ENCODE data around the gene PRR9.
A peak's percentile ranks its signal among the peaks of the same experiment; 100 is the strongest.
"Not testable (repeated sequence)": the region's sequence is repeated elsewhere in the genome, so short reads cannot be mapped to it uniquely, and the experiment has no call there.

The PRR9 gene

GRCh38 chr1:153217744-153218416, 496 bp downstream of the PRR9 start:
- Histone ChIP-seq H3K23ac (ENCODE audit: low read length in 2 of 2) (no peak overlapping the region), H3K4ac (ENCODE audit: low read depth in 1 of 2, low read length in 2 of 2) (no peak overlapping the region), H3K9ac (ENCODE audit: low read length) (no peak overlapping the region), H2AFZ (ENCODE audit: low read depth, low read length) (no peak overlapping the region), H2BK120ac (ENCODE audit: low read depth, low read length) (no peak overlapping the region), H3K27ac (ENCODE audit: low read length, poor library complexity, severe bottlenecking) (no peak overlapping the region), H2BK12ac (ENCODE audit: low read length in 2 of 2) (no peak overlapping the region), H3K18ac (ENCODE audit: low read depth in 1 of 2, low read length in 2 of 2) (no peak overlapping the region), H4K8ac (ENCODE audit: low read length) (no peak overlapping the region), H3K4me1 (ENCODE audit: control insufficient read depth, insufficient read depth, low read depth, low read length) (no peaks in the 10 kb centered on the region), H3K9me3 (ENCODE audit: control insufficient read depth, low read length) (no peaks in the 10 kb centered on the region), H3K14ac (ENCODE audit: low read length in 2 of 2) (no peak overlapping the region), H3K27me3 (ENCODE audit: control insufficient read depth in 1 of 2, insufficient read depth in 1 of 2, low read length in 2 of 2) (peaks cover 8 to 10% of the 10 kb centered on the region in 2 experiments), H4K91ac (ENCODE audit: low read length) (no peak overlapping the region), H3K79me1 (replicated peaks; ENCODE audit: low read length, poor library complexity, severe bottlenecking) (no peaks in the 10 kb centered on the region), H2AK5ac (ENCODE audit: low read length, severe bottlenecking) (no peak overlapping the region), H2BK15ac (ENCODE audit: low read depth, poor library complexity, severe bottlenecking) (no peak overlapping the region), H2BK5ac (ENCODE audit: low read depth, low read length, poor library complexity, severe bottlenecking) (no peak overlapping the region), H3K36me3 (ENCODE audit: control insufficient read depth in 1 of 2, insufficient read depth in 2 of 2, low read depth in 1 of 2, low read length in 2 of 2) (no peaks in the 10 kb centered on the region), H3K4me3 (ENCODE audit: insufficient read depth in 1 of 2, low read depth in 1 of 2, low read length in 2 of 2) (no peak overlapping the region), H3K4me2 (ENCODE audit: low read length, poor library complexity, severe bottlenecking) (no peak overlapping the region)
- DNase-seq, result no peak
- 2% methylated on average over 2 of the region's 2 CpGs for WGBS

GRCh38 chr1:153220606-153221303, 3.4 kb downstream of the PRR9 start:
- H2AFZ ChIP-seq (ENCODE audit: low read depth, low read length), result no peak overlapping the region
- H2AK5ac ChIP-seq (ENCODE audit: low read length, severe bottlenecking), result no peak overlapping the region
- H2BK15ac ChIP-seq (ENCODE audit: low read depth, poor library complexity, severe bottlenecking), result no peak overlapping the region
- no peak overlapping the region for H2BK120ac ChIP-seq (ENCODE audit: low read depth, low read length)
- no peak overlapping the region for H4K8ac ChIP-seq (ENCODE audit: low read length)
- no peak overlapping the region for H3K4me2 ChIP-seq (ENCODE audit: low read length, poor library complexity, severe bottlenecking)
- no peak overlapping the region for H3K23ac ChIP-seq (ENCODE audit: low read length in 2 of 2)
- H3K9me3 ChIP-seq (ENCODE audit: control insufficient read depth, low read length), result no peaks in the 10 kb centered on the region
- H3K36me3 ChIP-seq (ENCODE audit: control insufficient read depth in 1 of 2, insufficient read depth in 2 of 2, low read depth in 1 of 2, low read length in 2 of 2), result no peaks in the 10 kb centered on the region
- no peak overlapping the region for H4K91ac ChIP-seq (ENCODE audit: low read length)
- H3K14ac ChIP-seq (ENCODE audit: low read length in 2 of 2), result no peak overlapping the region
- H3K4me3 ChIP-seq (ENCODE audit: insufficient read depth in 1 of 2, low read depth in 1 of 2, low read length in 2 of 2), result no peak overlapping the region
- no peaks in the 10 kb centered on the region for H3K4me1 ChIP-seq (ENCODE audit: control insufficient read depth, insufficient read depth, low read depth, low read length)
- no peak overlapping the region for H2BK12ac ChIP-seq (ENCODE audit: low read length in 2 of 2)
- H3K4ac ChIP-seq (ENCODE audit: low read depth in 1 of 2, low read length in 2 of 2), result no peak overlapping the region
- H2BK5ac ChIP-seq (ENCODE audit: low read depth, low read length, poor library complexity, severe bottlenecking), result no peak overlapping the region
- no peak overlapping the region for H3K9ac ChIP-seq (ENCODE audit: low read length)
- H3K27me3 ChIP-seq (ENCODE audit: control insufficient read depth in 1 of 2, insufficient read depth in 1 of 2, low read length in 2 of 2), result peaks cover 8 to 18% of the 10 kb centered on the region in 2 experiments
- DNase-seq, result no peak
- no peak overlapping the region for H3K18ac ChIP-seq (ENCODE audit: low read depth in 1 of 2, low read length in 2 of 2)
- H3K27ac ChIP-seq (ENCODE audit: low read length, poor library complexity, severe bottlenecking), result no peak overlapping the region
- WGBS, result 54% methylated on average over 6 of the region's 6 CpGs
- no peaks in the 10 kb centered on the region for H3K79me1 ChIP-seq (replicated peaks; ENCODE audit: low read length, poor library complexity, severe bottlenecking)

DNA sequence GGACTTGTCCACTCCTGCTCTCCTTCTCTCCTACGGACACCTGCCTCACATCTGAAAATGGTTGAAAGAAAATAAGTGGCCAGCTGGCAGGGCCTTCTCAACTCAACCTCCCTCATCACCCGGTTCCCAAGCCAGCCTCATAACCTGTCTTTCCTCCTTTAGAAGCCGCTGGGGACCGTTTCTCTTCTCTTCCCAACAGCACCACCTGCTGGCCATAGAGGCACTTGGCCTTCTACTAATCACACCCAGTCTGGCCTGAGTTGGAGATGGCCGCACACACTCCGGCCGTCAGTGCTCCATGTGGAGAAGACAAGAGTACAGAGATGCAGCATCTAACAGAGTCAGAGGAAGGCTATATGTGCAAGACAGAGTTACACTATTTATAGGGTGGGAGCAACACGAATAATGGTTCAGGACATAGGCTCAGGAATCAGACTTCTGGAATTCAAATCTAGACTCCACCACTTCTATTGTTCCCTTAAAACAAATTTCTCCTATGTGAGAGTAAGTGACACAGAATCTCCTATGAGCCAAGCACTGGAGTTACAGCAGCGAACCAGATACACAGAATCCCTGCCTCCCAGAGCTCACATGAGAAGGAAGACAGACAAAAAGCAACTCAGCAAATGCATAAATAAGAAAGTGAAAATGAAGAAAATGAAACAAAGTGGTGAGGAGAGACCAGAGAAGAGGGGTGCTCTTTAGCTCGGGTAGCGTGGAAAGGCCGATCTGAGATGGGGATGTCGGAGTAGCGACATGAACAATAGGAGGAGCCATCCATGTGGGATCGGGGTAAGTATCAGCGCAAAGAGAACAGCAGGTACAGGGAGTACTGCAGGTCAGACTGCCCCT, 5.9 kb downstream of the PRR9 start:
- H4K91ac ChIP-seq (ENCODE audit: low read length); H3K23ac ChIP-seq (ENCODE audit: low read length in 2 of 2); H2AFZ ChIP-seq (ENCODE audit: low read depth, low read length); H3K27ac ChIP-seq (ENCODE audit: low read length, poor library complexity, severe bottlenecking); H2AK5ac ChIP-seq (ENCODE audit: low read length, severe bottlenecking); H2BK12ac ChIP-seq (ENCODE audit: low read length in 2 of 2); H4K8ac ChIP-seq (ENCODE audit: low read length); H3K4ac ChIP-seq (ENCODE audit: low read depth in 1 of 2, low read length in 2 of 2); H2BK5ac ChIP-seq (ENCODE audit: low read depth, low read length, poor library complexity, severe bottlenecking); H3K18ac ChIP-seq (ENCODE audit: low read depth in 1 of 2, low read length in 2 of 2); H2BK120ac ChIP-seq (ENCODE audit: low read depth, low read length); H2BK15ac ChIP-seq (ENCODE audit: low read depth, poor library complexity, severe bottlenecking); H3K14ac ChIP-seq (ENCODE audit: low read length in 2 of 2); H3K9me3 ChIP-seq (ENCODE audit: control insufficient read depth, low read length); H3K4me2 ChIP-seq (ENCODE audit: low read length, poor library complexity, severe bottlenecking); H3K4me1 ChIP-seq (ENCODE audit: control insufficient read depth, insufficient read depth, low read depth, low read length); H3K79me1 ChIP-seq (replicated peaks; ENCODE audit: low read length, poor library complexity, severe bottlenecking); H3K4me3 ChIP-seq (ENCODE audit: insufficient read depth in 1 of 2, low read depth in 1 of 2, low read length in 2 of 2); H3K36me3 ChIP-seq (ENCODE audit: control insufficient read depth in 1 of 2, insufficient read depth in 2 of 2, low read depth in 1 of 2, low read length in 2 of 2): not testable (repeated sequence)
- peak; percentile 1 for DNase-seq
- H3K27me3 ChIP-seq (ENCODE audit: control insufficient read depth in 1 of 2, insufficient read depth in 1 of 2, low read length in 2 of 2), result peaks cover 8 to 24% of the 10 kb centered on the region in 2 experiments
- WGBS, result 54% methylated on average over 11 of the region's 16 CpGs
- H3K9ac ChIP-seq (ENCODE audit: low read length), result peak overlapping the region; percentile 0

- H3K27me3 ChIP-seq (ENCODE audit: control insufficient read depth in 1 of 2, insufficient read depth in 1 of 2, low read length in 2 of 2), result peaks cover 1 to 22% of the 10 kb centered on the region in 2 experiments
- no peak overlapping the region for H3K4me3 ChIP-seq (ENCODE audit: insufficient read depth in 1 of 2, low read depth in 1 of 2, low read length in 2 of 2)
- H3K23ac ChIP-seq (ENCODE audit: low read length in 2 of 2), result no peak overlapping the region
- no peak overlapping the region for H2AK5ac ChIP-seq (ENCODE audit: low read length, severe bottlenecking)
- H3K9me3 ChIP-seq (ENCODE audit: control insufficient read depth, low read length), result no peaks in the 10 kb centered on the region
- no peak overlapping the region for H2BK120ac ChIP-seq (ENCODE audit: low read depth, low read length)
- no peak for DNase-seq
- H3K9ac ChIP-seq (ENCODE audit: low read length), result no peak overlapping the region
- H2BK15ac ChIP-seq (ENCODE audit: low read depth, poor library complexity, severe bottlenecking), result no peak overlapping the region
- no peak overlapping the region for H3K27ac ChIP-seq (ENCODE audit: low read length, poor library complexity, severe bottlenecking)
- no peak overlapping the region for H3K14ac ChIP-seq (ENCODE audit: low read length in 2 of 2)
- no peak overlapping the region for H4K91ac ChIP-seq (ENCODE audit: low read length)
- H3K18ac ChIP-seq (ENCODE audit: low read depth in 1 of 2, low read length in 2 of 2), result no peak overlapping the region
- no peaks in the 10 kb centered on the region for H3K79me1 ChIP-seq (replicated peaks; ENCODE audit: low read length, poor library complexity, severe bottlenecking)
- no peaks in the 10 kb centered on the region for H3K36me3 ChIP-seq (ENCODE audit: control insufficient read depth in 1 of 2, insufficient read depth in 2 of 2, low read depth in 1 of 2, low read length in 2 of 2)
- no peak overlapping the region for H3K4me2 ChIP-seq (ENCODE audit: low read length, poor library complexity, severe bottlenecking)
- no peak overlapping the region for H2BK5ac ChIP-seq (ENCODE audit: low read depth, low read length, poor library complexity, severe bottlenecking)
- H3K4me1 ChIP-seq (ENCODE audit: control insufficient read depth, insufficient read depth, low read depth, low read length), result no peaks in the 10 kb centered on the region
- H4K8ac ChIP-seq (ENCODE audit: low read length), result no peak overlapping the region
- no peak overlapping the region for H3K4ac ChIP-seq (ENCODE audit: low read depth in 1 of 2, low read length in 2 of 2)
- no peak overlapping the region for H2AFZ ChIP-seq (ENCODE audit: low read depth, low read length)
- no peak overlapping the region for H2BK12ac ChIP-seq (ENCODE audit: low read length in 2 of 2)
- WGBS, result 42% methylated on average over 2 of the region's 2 CpGs
Measured at GRCh38 chr1:153227810-153228209, 10.4 kb downstream of the PRR9 start.

Measured in mesenchymal stem cell (in vitro differentiated cells and primary cell).